Panc1 (cell line): ENCODE measurements around the gene BOLA1.
"Not testable (repeated sequence)": the region's sequence is repeated elsewhere in the genome, so short reads cannot be mapped to it uniquely, and the experiment has no call there.

Source experiments
- CTCF ChIP-seq: fragments of 450-650 bp; IDR thresholded peaks from 2 replicates; pipeline ENCODE4 v1.5.1; 2017; ENCODE audit warnings: mild to moderate bottlenecking
- POLR2AphosphoS5 ChIP-seq: IDR thresholded peaks from 2 replicates; pipeline ENCODE4 v1.6.1; 2012; ENCODE audit warnings: mild to moderate bottlenecking, low read depth, low read length, moderate library complexity
- SIN3A ChIP-seq: IDR thresholded peaks from 2 replicates; pipeline ENCODE4 v1.6.1; 2012; ENCODE audit warnings: low read depth, mild to moderate bottlenecking, low read length, moderate library complexity, borderline replicate concordance; ENCODE audit not compliant: insufficient read depth

DNA sequence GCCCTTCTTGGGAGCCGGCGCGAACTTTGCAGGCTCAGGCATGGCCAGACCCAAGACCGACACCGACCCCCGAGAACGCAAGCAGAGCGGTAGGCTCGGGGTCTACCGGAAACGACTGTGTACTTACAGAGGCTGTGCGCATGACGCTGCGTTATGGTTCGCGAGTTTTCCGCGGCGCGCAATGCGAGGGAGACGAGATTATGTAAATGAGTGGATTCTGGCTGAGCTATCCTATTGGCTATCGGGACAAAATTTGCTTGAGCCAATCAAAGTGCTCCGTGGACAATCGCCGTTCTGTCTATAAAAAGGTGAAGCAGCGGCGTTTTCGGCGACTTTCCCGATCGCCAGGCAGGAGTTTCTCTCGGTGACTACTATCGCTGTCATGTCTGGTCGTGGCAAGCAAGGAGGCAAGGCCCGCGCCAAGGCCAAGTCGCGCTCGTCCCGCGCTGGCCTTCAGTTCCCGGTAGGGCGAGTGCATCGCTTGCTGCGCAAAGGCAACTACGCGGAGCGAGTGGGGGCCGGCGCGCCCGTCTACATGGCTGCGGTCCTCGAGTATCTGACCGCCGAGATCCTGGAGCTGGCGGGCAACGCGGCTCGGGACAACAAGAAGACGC lies 48.5 kb upstream of the BOLA1 start:
- not testable (repeated sequence) for TF ChIP-seq SIN3A, CTCF, POLR2AphosphoS5
